ENCODE data around the gene ARHGEF6.

- TF ChIP-seq, protein P1, sequence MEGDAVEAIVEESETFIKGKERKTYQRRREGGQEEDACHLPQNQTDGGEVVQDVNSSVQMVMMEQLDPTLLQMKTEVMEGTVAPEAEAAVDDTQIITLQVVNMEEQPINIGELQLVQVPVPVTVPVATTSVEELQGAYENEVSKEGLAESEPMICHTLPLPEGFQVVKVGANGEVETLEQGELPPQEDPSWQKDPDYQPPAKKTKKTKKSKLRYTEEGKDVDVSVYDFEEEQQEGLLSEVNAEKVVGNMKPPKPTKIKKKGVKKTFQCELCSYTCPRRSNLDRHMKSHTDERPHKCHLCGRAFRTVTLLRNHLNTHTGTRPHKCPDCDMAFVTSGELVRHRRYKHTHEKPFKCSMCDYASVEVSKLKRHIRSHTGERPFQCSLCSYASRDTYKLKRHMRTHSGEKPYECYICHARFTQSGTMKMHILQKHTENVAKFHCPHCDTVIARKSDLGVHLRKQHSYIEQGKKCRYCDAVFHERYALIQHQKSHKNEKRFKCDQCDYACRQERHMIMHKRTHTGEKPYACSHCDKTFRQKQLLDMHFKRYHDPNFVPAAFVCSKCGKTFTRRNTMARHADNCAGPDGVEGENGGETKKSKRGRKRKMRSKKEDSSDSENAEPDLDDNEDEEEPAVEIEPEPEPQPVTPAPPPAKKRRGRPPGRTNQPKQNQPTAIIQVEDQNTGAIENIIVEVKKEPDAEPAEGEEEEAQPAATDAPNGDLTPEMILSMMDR (IDR thresholded peaks at IDR 0.05): no peak
- TF ChIP-seq POLR2A (IDR thresholded peaks at IDR 0.05): no peak
Observed at GRCh38 chrX:136789856-136790255, 9.1 kb upstream of the ARHGEF6 start.

Measured in prostate gland (tissue), 2 donors.